ENCODE results near the gene ATXN7L1. TPM values are rescaled to one million over a fixed set of nuclear protein-coding genes. Genes with fewer than 3 reads are reported as not detected.

ATXN7L1 gene, protein sequence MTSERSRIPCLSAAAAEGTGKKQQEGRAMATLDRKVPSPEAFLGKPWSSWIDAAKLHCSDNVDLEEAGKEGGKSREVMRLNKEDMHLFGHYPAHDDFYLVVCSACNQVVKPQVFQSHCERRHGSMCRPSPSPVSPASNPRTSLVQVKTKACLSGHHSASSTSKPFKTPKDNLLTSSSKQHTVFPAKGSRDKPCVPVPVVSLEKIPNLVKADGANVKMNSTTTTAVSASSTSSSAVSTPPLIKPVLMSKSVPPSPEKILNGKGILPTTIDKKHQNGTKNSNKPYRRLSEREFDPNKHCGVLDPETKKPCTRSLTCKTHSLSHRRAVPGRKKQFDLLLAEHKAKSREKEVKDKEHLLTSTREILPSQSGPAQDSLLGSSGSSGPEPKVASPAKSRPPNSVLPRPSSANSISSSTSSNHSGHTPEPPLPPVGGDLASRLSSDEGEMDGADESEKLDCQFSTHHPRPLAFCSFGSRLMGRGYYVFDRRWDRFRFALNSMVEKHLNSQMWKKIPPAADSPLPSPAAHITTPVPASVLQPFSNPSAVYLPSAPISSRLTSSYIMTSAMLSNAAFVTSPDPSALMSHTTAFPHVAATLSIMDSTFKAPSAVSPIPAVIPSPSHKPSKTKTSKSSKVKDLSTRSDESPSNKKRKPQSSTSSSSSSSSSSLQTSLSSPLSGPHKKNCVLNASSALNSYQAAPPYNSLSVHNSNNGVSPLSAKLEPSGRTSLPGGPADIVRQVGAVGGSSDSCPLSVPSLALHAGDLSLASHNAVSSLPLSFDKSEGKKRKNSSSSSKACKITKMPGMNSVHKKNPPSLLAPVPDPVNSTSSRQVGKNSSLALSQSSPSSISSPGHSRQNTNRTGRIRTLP
- 3.7 and 8.9 TPM in 2 replicates for total RNA-seq

DNA sequence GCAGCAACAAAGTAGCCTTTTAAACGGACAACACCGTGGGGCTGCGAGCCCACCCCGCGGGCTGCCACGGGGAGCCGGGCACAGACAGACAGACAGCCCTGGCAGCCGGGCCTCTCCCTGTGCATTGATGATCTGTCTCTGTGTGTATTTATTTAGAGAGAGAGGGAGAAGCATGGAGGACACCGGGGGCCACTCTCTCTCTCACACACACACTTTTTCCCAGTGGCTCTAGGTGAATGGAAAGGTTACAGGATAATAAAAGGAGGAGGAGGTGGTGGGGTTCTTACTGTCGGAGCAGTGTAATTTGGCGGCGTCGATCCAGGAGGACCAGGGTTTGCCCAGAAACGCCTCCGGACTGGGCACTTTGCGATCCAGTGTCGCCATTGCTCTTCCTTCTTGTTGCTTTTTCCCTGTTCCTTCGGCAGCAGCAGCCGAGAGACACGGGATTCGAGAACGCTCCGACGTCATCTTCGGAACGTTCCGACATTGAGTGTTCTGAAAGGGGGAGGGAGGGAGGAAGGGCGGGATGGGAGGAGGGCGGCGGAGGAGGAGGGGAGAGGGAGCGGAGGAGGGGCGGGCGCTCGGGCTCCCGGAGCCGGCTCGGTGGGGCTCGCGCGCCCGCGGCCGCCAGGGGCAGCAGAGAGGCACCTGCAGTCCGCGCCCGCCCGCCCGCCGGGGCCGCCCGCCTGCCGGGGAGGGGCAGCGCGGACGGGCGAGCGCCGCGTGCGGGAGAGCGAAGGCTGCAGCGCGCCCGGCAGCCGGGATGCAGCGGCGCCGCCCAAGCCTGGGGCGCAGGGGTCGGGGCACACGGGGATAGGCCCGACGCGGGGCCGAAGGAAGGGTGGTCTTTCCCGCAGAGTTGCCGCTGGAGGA lies at the start of gene ATXN7L1:
Gene ATXN7L1, minus strand, starts transcription at position 509 of the 873 bp plus-strand sequence. Its CDS starts 41 bp downstream, at position 468.

GRCh38 chr7:105581066-105581811 lies 295.2 kb downstream of the ATXN7L1 start, which contains the start of gene EFCAB10:
Gene EFCAB10 (minus strand): TSS chr7:105581493. CDS start chr7:105581463, 30 bp downstream.

Other genes with a start within 250 kb of the ATXN7L1 start
- 3.7 and 4.0 TPM in 2 replicates for gene CDHR3, start 86.7 kb upstream of the ATXN7L1 start, total RNA-seq
- 50.7 and 70.4 TPM in 2 replicates for gene SYPL1, start 235.7 kb upstream of the ATXN7L1 start, total RNA-seq

Measured in myometrial cell (primary cell).